Keratinocyte (primary cell): ENCODE measurements around the gene HEATR1. TPM values are rescaled to one million over a fixed set of nuclear protein-coding genes. Genes with fewer than 3 reads are reported as not detected.

Experiments
- DNase-seq: peaks from one replicate; pipeline ENCODE4 v3.0.0-alpha.2; 2011; ENCODE audit warnings: low read depth, missing footprints, low spot score
- FAIRE-seq: peaks from 2 replicates; lab custom pipeline; 2011; peaks lifted over from hg19 to GRCh38; lab: Jason Lieb, UNC
- H2AFZ ChIP-seq: 2 replicates; pipeline ENCODE4 v1.6.0; 2012; ENCODE audit warnings: low read length, control low read depth, inconsistent platforms; ENCODE audit not compliant: control insufficient read depth
- H3K27ac ChIP-seq: 2 replicates; pipeline ENCODE4 v1.5.1; 2011; ENCODE audit warnings: low read length; ENCODE audit not compliant: control insufficient read depth, insufficient read depth
- H3K27me3 ChIP-seq: 3 replicates; pipeline ENCODE4 v1.6.0; 2011; ENCODE audit warnings: low read length; ENCODE audit not compliant: control insufficient read depth, insufficient read depth; ENCODE audit errors: extremely low read depth
- H3K36me3 ChIP-seq, 2 experiments: 2 replicates in 1 of 2; 3 replicates in 1 of 2; pipeline ENCODE4 v1.5.1; 2011; ENCODE audit warnings: low read length in 2 of 2, mild to moderate bottlenecking in 1 of 2; ENCODE audit not compliant: control insufficient read depth in 2 of 2, insufficient read depth in 2 of 2; ENCODE audit errors: extremely low read depth in 1 of 2
- H3K4me1 ChIP-seq: 3 replicates; pipeline ENCODE4 v1.5.1; 2011; ENCODE audit warnings: low read length; ENCODE audit not compliant: control insufficient read depth, insufficient read depth; ENCODE audit errors: extremely low read depth
- H3K4me2 ChIP-seq: 3 replicates; pipeline ENCODE4 v1.6.0; 2011; ENCODE audit warnings: low read depth, low read length; ENCODE audit not compliant: control insufficient read depth, insufficient read depth; ENCODE audit errors: extremely low read depth
- H3K4me3 ChIP-seq, 3 experiments: fragments of 200-600 bp in 1 of 3; sonication (generic) in 1 of 3; 2 replicates in 2 of 3; 3 replicates in 1 of 3; pipeline ENCODE4 v1.5.1; 2011 to 2016; ENCODE audit warnings: low read length in 3 of 3, mild to moderate bottlenecking in 3 of 3, control low read depth in 2 of 3, inconsistent platforms in 1 of 3, low read depth in 1 of 3, mixed read lengths in 1 of 3, mixed run types in 1 of 3, moderate library complexity in 1 of 3; ENCODE audit not compliant: control insufficient read depth in 2 of 3, insufficient read depth in 2 of 3; ENCODE audit errors: extremely low read depth in 1 of 3
- H3K79me2 ChIP-seq: 2 replicates; pipeline ENCODE4 v1.6.0; 2012; ENCODE audit warnings: low read length; ENCODE audit not compliant: control insufficient read depth, insufficient read depth
- H3K9ac ChIP-seq: 3 replicates; pipeline ENCODE4 v1.6.0; 2011; ENCODE audit warnings: low read length; ENCODE audit not compliant: control insufficient read depth, insufficient read depth; ENCODE audit errors: extremely low read depth
- H3K9me1 ChIP-seq: 3 replicates; pipeline ENCODE4 v1.6.0; 2011; ENCODE audit warnings: low read length; ENCODE audit not compliant: control insufficient read depth, insufficient read depth; ENCODE audit errors: extremely low read depth
- H3K9me3 ChIP-seq: 2 replicates; pipeline ENCODE4 v1.5.1; 2012; ENCODE audit warnings: low read depth, low read length; ENCODE audit not compliant: control insufficient read depth
- H4K20me1 ChIP-seq: 3 replicates; pipeline ENCODE4 v1.6.0; 2011; ENCODE audit warnings: low read length; ENCODE audit not compliant: control insufficient read depth, insufficient read depth; ENCODE audit errors: extremely low read depth
- CTCF ChIP-seq, 3 experiments: IDR thresholded peaks in 1 of 3; conservative IDR thresholded peaks in 1 of 3; optimal IDR thresholded peaks in 1 of 3; 2 replicates in 2 of 3; 3 replicates in 1 of 3; pipeline versions ENCODE3 to v1.5.1; 2011; ENCODE audit warnings: low read length in 3 of 3, mild to moderate bottlenecking in 3 of 3, moderate library complexity in 2 of 3, control low read depth in 1 of 3, inconsistent platforms in 1 of 3; ENCODE audit not compliant: insufficient read depth in 2 of 3; ENCODE audit errors: extremely low read depth in 1 of 3
- EZH2 ChIP-seq: IDR thresholded peaks from one replicate; pipeline ENCODE4 v1.6.1; 2012; ENCODE audit warnings: inconsistent platforms, mild to moderate bottlenecking, low read length, moderate library complexity
- dilution Hi-C: fragments of 300-500 bp; cut with MboI; formaldehyde crosslinking; loops from one replicate; pipeline ENCODE4 v1.7.0; 2020; ENCODE audit warnings: low sequenced_read_pairs; ENCODE audit not compliant: extremely low pct_ligation_motif_present
- polyA plus RNA-seq, 5 experiments: library from polyadenylated mRNA; depleted of rRNA in 3 of 5; stranded (reverse) in 3 of 5; stranded (forward) in 1 of 5; unstranded in 1 of 5; fragments of >200 nt; gene quantifications; 1 replicate in 1 of 5; 2 replicates in 3 of 5; 3 replicates in 1 of 5; pipeline versions ENCODE4 v1.2.1 to v1.2.3, GENCODE V29; 2011 to 2012; ENCODE audit warnings: missing spikeins in 2 of 5, low read depth in 1 of 5, low replicate concordance in 1 of 5

Gene HEATR1
- polyA plus RNA-seq, 1 donor (not counting 4 experiments of a cell fraction or from before 2014, with no cell fraction given) = 19.5 TPM

GRCh38 chr1:236645016-236645680 is 40.8 kb upstream of the HEATR1 start:
- H3K36me3 ChIP-seq = no peaks in the 10 kb centered on the region
- H3K4me2 ChIP-seq = no peak overlapping the region
- no peaks in the 10 kb centered on the region for H3K9me3 ChIP-seq
- H3K9me1 ChIP-seq = no peaks in the 10 kb centered on the region
- H3K79me2 ChIP-seq = no peaks in the 10 kb centered on the region
- no peak for TF ChIP-seq EZH2
- no peak for TF ChIP-seq CTCF (optimal IDR thresholded peaks at IDR 0.05 in 1 of 3, IDR thresholded peaks at IDR 0.05 in 1 of 3, conservative IDR thresholded peaks at IDR 0.05 in 1 of 3; ENCODE audit: extremely low read depth in 1 of 3, insufficient read depth in 2 of 3, low read length in 3 of 3)
- no peak overlapping the region for H3K27ac ChIP-seq
- H3K27me3 ChIP-seq = no peaks in the 10 kb centered on the region
- no peak for FAIRE-seq
- dilution Hi-C loops = no loop called here
- H3K9ac ChIP-seq = no peak overlapping the region
- H4K20me1 ChIP-seq = no peaks in the 10 kb centered on the region
- H3K4me1 ChIP-seq = no peaks in the 10 kb centered on the region
- no peak overlapping the region for H3K4me3 ChIP-seq
- DNase-seq = no peak
- H2AFZ ChIP-seq = no peak overlapping the region

GRCh38 chr1:236642763-236643162 is 38.4 kb upstream of the HEATR1 start:
- no peaks in the 10 kb centered on the region for H3K9me1 ChIP-seq
- no peak overlapping the region for H3K4me2 ChIP-seq
- H3K9me3 ChIP-seq = no peaks in the 10 kb centered on the region
- no peak overlapping the region for H3K27ac ChIP-seq
- H3K4me1 ChIP-seq = no peaks in the 10 kb centered on the region
- no peak for FAIRE-seq
- no peaks in the 10 kb centered on the region for H3K27me3 ChIP-seq
- dilution Hi-C loops = no loop called here
- DNase-seq = no peak
- no peak overlapping the region for H2AFZ ChIP-seq
- no peak overlapping the region for H3K9ac ChIP-seq
- TF ChIP-seq EZH2 (no peak), CTCF (optimal IDR thresholded peaks at IDR 0.05 in 1 of 3, IDR thresholded peaks at IDR 0.05 in 1 of 3, conservative IDR thresholded peaks at IDR 0.05 in 1 of 3; ENCODE audit: extremely low read depth in 1 of 3, insufficient read depth in 2 of 3, low read length in 3 of 3) (no peak)
- H3K4me3 ChIP-seq = no peak overlapping the region
- no peaks in the 10 kb centered on the region for H3K79me2 ChIP-seq
- no peaks in the 10 kb centered on the region for H3K36me3 ChIP-seq
- H4K20me1 ChIP-seq = no peaks in the 10 kb centered on the region
